HTERT RPE-1 (cell line): ENCODE results near the gene PLA2G4B.

Experiments
- in situ Hi-C: fragments of 300-500 bp; cut with MboI; formaldehyde crosslinking; loops from 4 replicates; pipeline ENCODE4 v1.14.3; 2020; ENCODE audit warnings: low sequenced_read_pairs

The PLA2G4B gene

GRCh38 chr15:41838400-41838897, at the start of gene PLA2G4B:
Gene PLA2G4B, plus strand, starts transcription at chr15:41838847. Its CDS starts 67 bp downstream, at chr15:41838914.
- in situ Hi-C loops, result no loop called here

- in situ Hi-C loops, result no loop called here
Observed at GRCh38 chr15:41789236-41789635, 49.4 kb upstream of the PLA2G4B start.

- in situ Hi-C loops, result no loop called here
Observed at GRCh38 chr15:41789662-41790061, 49.0 kb upstream of the PLA2G4B start.

GRCh38 chr15:41790169-41790568, 48.5 kb upstream of the PLA2G4B start:
- in situ Hi-C loops, result no loop called here

- in situ Hi-C loops, result no loop called here
Observed at GRCh38 chr15:41790756-41791546, 47.7 kb upstream of the PLA2G4B start.

GRCh38 chr15:41791547-41791937, 47.1 kb upstream of the PLA2G4B start:
- in situ Hi-C loops, result no loop called here

GRCh38 chr15:41792000-41792637, 46.5 kb upstream of the PLA2G4B start:
- in situ Hi-C loops, result no loop called here

- in situ Hi-C loops, result no loop called here
Observed at GRCh38 chr15:41794081-41794480, 44.6 kb upstream of the PLA2G4B start.

- in situ Hi-C loops, result no loop called here
Observed at GRCh38 chr15:41795996-41796856, 42.4 kb upstream of the PLA2G4B start.

GRCh38 chr15:41797201-41797944, 41.3 kb upstream of the PLA2G4B start:
- in situ Hi-C loops, result no loop called here

- in situ Hi-C loops, result no loop called here
Observed at GRCh38 chr15:41798607-41799487, 39.8 kb upstream of the PLA2G4B start.

GRCh38 chr15:41799488-41799805, 39.2 kb upstream of the PLA2G4B start:
- in situ Hi-C loops, result no loop called here

- in situ Hi-C loops, result no loop called here
Observed at GRCh38 chr15:41801185-41801584, 37.5 kb upstream of the PLA2G4B start.

- in situ Hi-C loops, result no loop called here
Observed at GRCh38 chr15:41801850-41802455, 36.7 kb upstream of the PLA2G4B start.

GRCh38 chr15:41804361-41804760, 34.3 kb upstream of the PLA2G4B start:
- in situ Hi-C loops, result no loop called here

GRCh38 chr15:41804916-41805666, 33.6 kb upstream of the PLA2G4B start:
- in situ Hi-C loops, result no loop called here

- in situ Hi-C loops, result no loop called here
Observed at GRCh38 chr15:41805711-41806110, 32.9 kb upstream of the PLA2G4B start.

GRCh38 chr15:41806291-41807181, 32.1 kb upstream of the PLA2G4B start:
- in situ Hi-C loops, result no loop called here
